Heart left ventricle (tissue), 13 donors: ENCODE data around the gene RBM20.

Source experiments
- POLR2A ChIP-seq, 2 donors: fragments of 450-650 bp; IDR thresholded peaks; one replicate each; pipeline ENCODE4 v1.6.1; 2017; ENCODE audit warnings: antibody characterized with exemption in 2 of 2, mild to moderate bottlenecking in 2 of 2, moderate library complexity in 2 of 2
- TF ChIP-seq, protein P1 (sequence below), 12 donors: fragments of 200-600 bp; sonication (generic) in 4 of 12; IDR thresholded peaks; one replicate each; pipeline versions ENCODE4 v1.5.0 to v1.8.0; 2018 to 2022; ENCODE audit warnings: antibody characterized with exemption in 12 of 12, mild to moderate bottlenecking in 5 of 12
- donor health status: ischemic (EF 13 %, LVEDD 7.1; RV severe dilation, severe dysfunction).
- donor health status: DM: no; HTN: yes; CAD: no.
- donor health status: DM: no; HTN: no; CAD: no.
- donor health status: ischemic (EF 25% LVEDD 6.9; RV normal size, moderate dysfunction).
- donor health status: ischemic (EF 25% LVEDD 5.7; RV mildly dilated, moderate dysfunction).
- donor health status: ischemic (EF 35%, LVEDD 5.7; RV mildly dilated, moderate dysfunction).
- donor health status: nonischemic (EF 11% LVEDD 7.7; RV severe dilation, severe dysfunction).
- donor health status: DM: yes; HTN: yes; CAD: no.
- donor health status: PGD.
- donor health status: ischemic (EF 29% LVEDD 5.4; RV normal size, mild dysfunction).
- donor health status: nonischemic (EF 23%, LVEDD 6.1; RV moderate dilation, normal function).

DNA sequence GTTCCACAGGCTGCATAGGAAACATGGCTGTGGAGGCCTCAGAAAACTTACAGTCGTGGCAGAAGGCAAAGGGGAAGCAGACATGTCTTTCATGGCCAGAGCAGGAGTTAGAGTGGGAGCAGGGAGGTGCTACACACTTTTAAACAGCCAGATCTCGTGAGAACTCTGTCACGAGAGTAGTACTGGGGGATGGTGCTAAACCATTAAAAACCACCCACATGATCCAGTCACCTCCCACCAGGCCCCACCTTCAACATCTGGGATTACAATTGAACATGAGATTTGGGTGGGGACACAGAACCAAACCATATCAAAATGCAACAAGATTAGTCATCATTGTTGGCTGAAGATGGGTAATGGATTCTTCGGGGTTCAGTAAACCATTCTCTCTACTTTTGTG lies 162.2 kb downstream of the RBM20 start:
- TF ChIP-seq, protein P1, sequence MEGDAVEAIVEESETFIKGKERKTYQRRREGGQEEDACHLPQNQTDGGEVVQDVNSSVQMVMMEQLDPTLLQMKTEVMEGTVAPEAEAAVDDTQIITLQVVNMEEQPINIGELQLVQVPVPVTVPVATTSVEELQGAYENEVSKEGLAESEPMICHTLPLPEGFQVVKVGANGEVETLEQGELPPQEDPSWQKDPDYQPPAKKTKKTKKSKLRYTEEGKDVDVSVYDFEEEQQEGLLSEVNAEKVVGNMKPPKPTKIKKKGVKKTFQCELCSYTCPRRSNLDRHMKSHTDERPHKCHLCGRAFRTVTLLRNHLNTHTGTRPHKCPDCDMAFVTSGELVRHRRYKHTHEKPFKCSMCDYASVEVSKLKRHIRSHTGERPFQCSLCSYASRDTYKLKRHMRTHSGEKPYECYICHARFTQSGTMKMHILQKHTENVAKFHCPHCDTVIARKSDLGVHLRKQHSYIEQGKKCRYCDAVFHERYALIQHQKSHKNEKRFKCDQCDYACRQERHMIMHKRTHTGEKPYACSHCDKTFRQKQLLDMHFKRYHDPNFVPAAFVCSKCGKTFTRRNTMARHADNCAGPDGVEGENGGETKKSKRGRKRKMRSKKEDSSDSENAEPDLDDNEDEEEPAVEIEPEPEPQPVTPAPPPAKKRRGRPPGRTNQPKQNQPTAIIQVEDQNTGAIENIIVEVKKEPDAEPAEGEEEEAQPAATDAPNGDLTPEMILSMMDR (IDR thresholded peaks at IDR 0.05), result no peak
- TF ChIP-seq POLR2A (IDR thresholded peaks at IDR 0.05), result no peak
